NOMO-1 (cell line): ENCODE data around the gene CAMK2N1.
A peak's percentile ranks its signal among the peaks of the same experiment; 100 is the strongest.
"Not testable (repeated sequence)": the region's sequence is repeated elsewhere in the genome, so short reads cannot be mapped to it uniquely, and the experiment has no call there.

Source experiments
- DNase-seq, 2 experiments: peaks; one replicate each; lab custom pipeline; 2025; ENCODE audit not compliant: unreplicated experiment in 2 of 2; lab: John Stamatoyannopoulos, UW

The CAMK2N1 gene

GRCh38 chr1:20485527-20486456, at the start of gene CAMK2N1:
Gene CAMK2N1, minus strand, starts transcription at chr1:20486210. Its CDS starts 831 bp downstream, at chr1:20485379.
- no peak for DNase-seq

- no peak for DNase-seq
These were observed 48.8 kb upstream of the CAMK2N1 start for GRCh38 chr1:20534659-20535417.

- DNase-seq: no peak
These were observed 47.6 kb upstream of the CAMK2N1 start for GRCh38 chr1:20533635-20534034.

GRCh38 chr1:20530901-20531300, 44.9 kb upstream of the CAMK2N1 start:
- DNase-seq: no peak

GRCh38 chr1:20530306-20530705, 44.3 kb upstream of the CAMK2N1 start:
- no peak for DNase-seq

GRCh38 chr1:20528221-20528620, 42.2 kb upstream of the CAMK2N1 start:
- DNase-seq: no peak

- DNase-seq: no peak
These were observed 40.3 kb upstream of the CAMK2N1 start for GRCh38 chr1:20526267-20526666.

GRCh38 chr1:20521960-20522861, 36.2 kb upstream of the CAMK2N1 start:
- DNase-seq: peak; percentile 51 to 61

GRCh38 chr1:20519609-20520262, 33.7 kb upstream of the CAMK2N1 start:
- DNase-seq: not testable (repeated sequence)

GRCh38 chr1:20511518-20512428, 25.8 kb upstream of the CAMK2N1 start:
- DNase-seq: no peak

GRCh38 chr1:20508411-20508771, 22.4 kb upstream of the CAMK2N1 start:
- DNase-seq: no peak

- peak; percentile 88 to 92 for DNase-seq
These were observed 21.8 kb upstream of the CAMK2N1 start, which contains the start of gene MUL1 for GRCh38 chr1:20507564-20508410. Gene MUL1, minus strand, starts transcription at chr1:20508151. Its CDS starts 127 bp downstream, at chr1:20508024.

GRCh38 chr1:20507248-20507563, 21.2 kb upstream of the CAMK2N1 start:
- DNase-seq: no peak

GRCh38 chr1:20505488-20505887, 19.5 kb upstream of the CAMK2N1 start:
- no peak for DNase-seq

- no peak for DNase-seq
These were observed 14.7 kb upstream of the CAMK2N1 start for GRCh38 chr1:20500716-20501115.

GRCh38 chr1:20499718-20500117, 13.7 kb upstream of the CAMK2N1 start:
- no peak for DNase-seq

- no peak for DNase-seq
These were observed 13.1 kb upstream of the CAMK2N1 start for GRCh38 chr1:20499105-20499504.

GRCh38 chr1:20498116-20498515, 12.1 kb upstream of the CAMK2N1 start:
- DNase-seq: no peak
